ENCODE results near the gene IL7R.

DNA sequence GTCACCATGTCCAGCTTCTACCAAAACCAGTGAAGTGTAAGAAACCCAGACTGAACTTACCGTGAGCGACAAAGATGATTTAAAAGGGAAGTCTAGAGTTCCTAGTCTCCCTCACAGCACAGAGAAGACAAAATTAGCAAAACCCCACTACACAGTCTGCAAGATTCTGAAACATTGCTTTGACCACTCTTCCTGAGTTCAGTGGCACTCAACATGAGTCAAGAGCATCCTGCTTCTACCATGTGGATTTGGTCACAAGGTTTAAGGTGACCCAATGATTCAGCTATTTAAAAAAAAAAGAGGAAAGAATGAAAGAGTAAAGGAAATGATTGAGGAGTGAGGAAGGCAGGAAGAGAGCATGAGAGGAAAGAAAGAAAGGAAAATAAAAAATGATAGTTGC, 19.8 kb downstream of the IL7R start:
- TF ChIP-seq BHLHE40 (IDR thresholded peaks at IDR 0.05; ENCODE audit: low read depth, low read length) (no peak), SMC3 (IDR thresholded peaks at IDR 0.05; ENCODE audit: low read depth, low read length) (no peak), POLR2A (IDR thresholded peaks at IDR 0.05; ENCODE audit: low read depth, low read length) (no peak), MAFK (IDR thresholded peaks at IDR 0.05; ENCODE audit: low read depth, low read length) (no peak), RFX5 (IDR thresholded peaks at IDR 0.05; ENCODE audit: low read depth, low read length) (no peak)
- TF ChIP-seq, protein P1, sequence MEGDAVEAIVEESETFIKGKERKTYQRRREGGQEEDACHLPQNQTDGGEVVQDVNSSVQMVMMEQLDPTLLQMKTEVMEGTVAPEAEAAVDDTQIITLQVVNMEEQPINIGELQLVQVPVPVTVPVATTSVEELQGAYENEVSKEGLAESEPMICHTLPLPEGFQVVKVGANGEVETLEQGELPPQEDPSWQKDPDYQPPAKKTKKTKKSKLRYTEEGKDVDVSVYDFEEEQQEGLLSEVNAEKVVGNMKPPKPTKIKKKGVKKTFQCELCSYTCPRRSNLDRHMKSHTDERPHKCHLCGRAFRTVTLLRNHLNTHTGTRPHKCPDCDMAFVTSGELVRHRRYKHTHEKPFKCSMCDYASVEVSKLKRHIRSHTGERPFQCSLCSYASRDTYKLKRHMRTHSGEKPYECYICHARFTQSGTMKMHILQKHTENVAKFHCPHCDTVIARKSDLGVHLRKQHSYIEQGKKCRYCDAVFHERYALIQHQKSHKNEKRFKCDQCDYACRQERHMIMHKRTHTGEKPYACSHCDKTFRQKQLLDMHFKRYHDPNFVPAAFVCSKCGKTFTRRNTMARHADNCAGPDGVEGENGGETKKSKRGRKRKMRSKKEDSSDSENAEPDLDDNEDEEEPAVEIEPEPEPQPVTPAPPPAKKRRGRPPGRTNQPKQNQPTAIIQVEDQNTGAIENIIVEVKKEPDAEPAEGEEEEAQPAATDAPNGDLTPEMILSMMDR (conservative IDR thresholded peaks at IDR 0.05; ENCODE audit: low read depth, low read length), result no peak
